AG04450 (cell line): ENCODE results near the gene C17orf50. TPM values are rescaled to one million over a fixed set of nuclear protein-coding genes. Genes with fewer than 3 reads are reported as not detected.

Source experiments
- CTCF ChIA-PET: fragments of 300-600, 350-600 bp; formaldehyde crosslinking; extraction: SDS; loops from one replicate; lab custom pipeline; 2022; ENCODE audit warnings: antibody characterized with exemption, inconsistent platforms; lab: Charles Lee
- POLR2A ChIA-PET: fragments of 350-600 bp; formaldehyde crosslinking; extraction: SDS; loops from one replicate; lab custom pipeline; 2021; ENCODE audit warnings: antibody characterized with exemption, inconsistent platforms; lab: Yijun Ruan, JAX
- DNase-seq: peaks from one replicate; pipeline ENCODE4 v3.0.0-alpha.2; 2011; ENCODE audit warnings: low read depth, low spot score
- H3K27ac ChIP-seq: one replicate; pipeline ENCODE4 v1.5.1; 2012; ENCODE audit warnings: low read depth, low read length, control low read depth
- H3K27me3 ChIP-seq: one replicate; pipeline ENCODE4 v1.6.0; 2012; ENCODE audit warnings: low read length; ENCODE audit not compliant: control insufficient read depth, insufficient read depth
- H3K4me3 ChIP-seq: 2 replicates; pipeline ENCODE4 v1.5.1; 2011; ENCODE audit warnings: mild to moderate bottlenecking, low read depth, low read length, control low read depth
- H3K9me3 ChIP-seq: 2 replicates; pipeline ENCODE4 v1.5.1; 2012; ENCODE audit warnings: low read length; ENCODE audit not compliant: control insufficient read depth, insufficient read depth
- polyA plus RNA-seq: library from polyadenylated mRNA; depleted of rRNA; stranded (reverse); fragments of >200 nt; gene quantifications from 2 replicates; pipeline ENCODE4 v1.2.3, GENCODE V29; 2011
- TF ChIP-seq, protein P1 (sequence below): IDR thresholded peaks from 2 replicates; pipeline ENCODE4 v1.5.1; 2011; ENCODE audit warnings: low read depth, low read length, control low read depth, inconsistent platforms

C17orf50 gene
- polyA plus RNA-seq, 1 experiment = not detected

DNA sequence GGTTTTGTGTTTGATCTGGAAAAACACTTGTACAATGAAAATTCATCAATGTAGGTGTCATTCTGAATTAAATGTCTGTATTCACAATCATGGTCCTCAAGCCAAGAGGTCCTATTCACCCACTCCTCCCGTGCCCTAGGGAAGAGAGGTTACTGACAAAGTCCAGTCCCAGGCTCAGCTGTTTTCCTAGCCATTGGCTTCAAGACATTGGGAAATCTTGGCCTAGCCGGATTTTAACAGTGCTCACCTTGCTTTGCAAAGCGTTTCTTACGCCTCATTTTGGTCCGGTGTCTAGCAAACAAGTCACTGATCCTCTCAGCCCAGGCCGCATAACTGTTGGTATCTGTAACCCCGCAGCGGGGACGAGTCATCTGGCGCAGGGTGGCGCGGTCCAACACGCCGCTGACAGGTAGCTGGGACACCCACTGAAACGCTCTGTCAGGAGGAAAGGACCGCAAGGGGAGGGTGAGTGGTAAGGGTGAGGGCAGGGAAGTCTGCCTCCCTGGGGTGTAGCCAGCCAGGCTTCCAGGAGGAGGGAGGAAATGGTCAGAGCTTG is 18.0 kb downstream of the C17orf50 start:
- H3K9me3 ChIP-seq = no peaks in the 10 kb centered on the region; the same call in 1 of the 2 replicates
- ChIA-PET POLR2A (no interaction called here), CTCF (interaction anchor here (0.9 to 4.5 kb wide), 4 partner anchors 14 to 30 kb away, joined by 3 to 30 read pairs (median 9); partner anchors contain the start of gene TAF15)
- H3K4me3 ChIP-seq = no peak overlapping the region
- DNase-seq = no peak
- no peak overlapping the region for H3K27ac ChIP-seq
- H3K27me3 ChIP-seq = peaks cover 14% of the 10 kb centered on the region
- TF ChIP-seq, protein P1, sequence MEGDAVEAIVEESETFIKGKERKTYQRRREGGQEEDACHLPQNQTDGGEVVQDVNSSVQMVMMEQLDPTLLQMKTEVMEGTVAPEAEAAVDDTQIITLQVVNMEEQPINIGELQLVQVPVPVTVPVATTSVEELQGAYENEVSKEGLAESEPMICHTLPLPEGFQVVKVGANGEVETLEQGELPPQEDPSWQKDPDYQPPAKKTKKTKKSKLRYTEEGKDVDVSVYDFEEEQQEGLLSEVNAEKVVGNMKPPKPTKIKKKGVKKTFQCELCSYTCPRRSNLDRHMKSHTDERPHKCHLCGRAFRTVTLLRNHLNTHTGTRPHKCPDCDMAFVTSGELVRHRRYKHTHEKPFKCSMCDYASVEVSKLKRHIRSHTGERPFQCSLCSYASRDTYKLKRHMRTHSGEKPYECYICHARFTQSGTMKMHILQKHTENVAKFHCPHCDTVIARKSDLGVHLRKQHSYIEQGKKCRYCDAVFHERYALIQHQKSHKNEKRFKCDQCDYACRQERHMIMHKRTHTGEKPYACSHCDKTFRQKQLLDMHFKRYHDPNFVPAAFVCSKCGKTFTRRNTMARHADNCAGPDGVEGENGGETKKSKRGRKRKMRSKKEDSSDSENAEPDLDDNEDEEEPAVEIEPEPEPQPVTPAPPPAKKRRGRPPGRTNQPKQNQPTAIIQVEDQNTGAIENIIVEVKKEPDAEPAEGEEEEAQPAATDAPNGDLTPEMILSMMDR = no peak

DNA sequence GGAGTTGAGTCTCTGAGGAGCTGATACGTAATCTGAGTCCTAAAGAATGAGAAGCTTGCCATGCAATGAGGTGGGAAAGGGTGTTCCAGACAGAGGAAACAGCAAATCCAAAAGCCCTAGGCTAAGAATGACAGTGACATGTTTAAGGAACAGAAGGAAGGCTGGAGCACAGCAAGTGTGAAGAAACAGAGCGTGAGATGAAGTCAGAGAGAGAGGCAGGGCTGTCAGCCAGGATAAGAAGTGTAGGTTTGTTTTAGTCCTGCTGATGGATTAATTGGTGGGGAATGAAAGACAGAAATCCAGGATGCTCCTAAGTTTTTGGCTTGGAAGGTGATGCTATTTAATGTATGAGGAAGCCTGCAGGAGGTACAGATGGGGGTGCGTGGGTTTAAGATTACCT is 20.3 kb downstream of the C17orf50 start:
- Histone ChIP-seq H3K27ac (no peak overlapping the region), H3K27me3 (peaks cover 14% of the 10 kb centered on the region), H3K4me3 (no peak overlapping the region), H3K9me3 (no peaks in the 10 kb centered on the region; the same call in 1 of the 2 replicates)
- ChIA-PET POLR2A (interaction anchor here (0.7 kb wide), 1 partner anchor 1480 kb away, joined by 3 read pairs; no protein-coding TSS in a partner anchor), CTCF (interaction anchor here (0.9 to 4.5 kb wide), 5 partner anchors 14 to 34 kb away, joined by 3 to 30 read pairs (median 4); partner anchors contain the start of gene TAF15)
- no peak for DNase-seq
- TF ChIP-seq, protein P1 = no peak

DNA sequence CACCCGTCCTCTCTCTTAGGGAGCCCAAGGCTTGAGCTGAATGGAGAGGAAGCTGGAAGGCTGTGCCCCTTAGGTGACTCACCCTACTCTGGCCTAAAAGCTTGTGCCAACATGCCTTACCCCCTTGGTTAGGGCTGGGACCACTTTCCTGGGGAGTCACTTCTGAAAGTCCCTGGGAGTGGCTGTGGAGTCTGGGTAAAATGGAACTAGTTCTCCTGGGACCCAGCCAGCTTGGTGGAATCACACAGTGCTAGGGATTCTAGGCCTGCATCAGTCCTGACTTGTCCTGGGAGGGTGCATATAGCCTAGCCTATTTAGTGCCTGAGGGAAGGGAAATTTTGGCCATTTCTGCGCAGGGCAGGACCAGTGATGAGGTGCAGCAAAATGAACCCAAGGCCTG is 24.2 kb downstream of the C17orf50 start:
- POLR2A ChIA-PET = no interaction called here
- CTCF ChIA-PET = interaction anchor here (0.9 to 6.6 kb wide), 4 partner anchors 17 to 24 kb away, joined by 4 to 64 read pairs (median 12); no protein-coding TSS in a partner anchor

DNA sequence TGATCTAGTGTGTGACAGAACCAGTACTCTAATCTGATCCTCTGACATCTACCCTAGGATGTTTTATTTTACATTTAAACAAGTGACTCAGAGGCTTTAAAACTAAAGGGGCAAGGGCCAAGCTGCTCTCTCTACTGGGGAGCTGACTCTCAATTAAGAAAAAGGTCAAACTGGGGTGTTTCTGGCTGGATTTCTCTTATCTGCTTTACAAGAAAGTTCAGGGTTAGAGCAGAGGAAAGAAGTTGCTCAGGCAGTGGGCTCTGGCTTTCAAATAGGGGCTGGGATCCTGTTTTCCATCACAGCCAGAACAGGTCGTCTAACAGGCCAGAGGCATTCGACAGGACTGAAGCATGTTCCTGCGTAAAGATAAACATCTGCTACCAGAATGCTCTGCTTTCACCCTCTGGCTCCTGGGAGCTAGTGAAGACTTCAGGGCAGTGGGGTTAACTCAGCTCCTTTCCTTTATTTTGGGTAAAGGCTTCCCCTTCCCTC is 26.3 kb downstream of the C17orf50 start:
- no peak overlapping the region for H3K4me3 ChIP-seq
- TF ChIP-seq, protein P1 = no peak
- ChIA-PET POLR2A (interaction anchor here (1.0 kb wide), 1 partner anchor 30 kb away, joined by 3 read pairs; no protein-coding TSS in a partner anchor), CTCF (interaction anchor here (1.0 to 6.6 kb wide), 5 partner anchors 18 to 23 kb away, joined by 3 to 64 read pairs (median 7); partner anchors contain the start of gene TAF15)
- no peak overlapping the region for H3K27ac ChIP-seq
- peaks cover 6% of the 10 kb centered on the region for H3K27me3 ChIP-seq
- no peaks in the 10 kb centered on the region for H3K9me3 ChIP-seq
- no peak for DNase-seq

More for the DNA sequence above, 24.2 kb downstream of the C17orf50 start:
- Histone ChIP-seq H3K27me3 (peaks cover 5% of the 10 kb centered on the region), H3K9me3 (no peaks in the 10 kb centered on the region), H3K27ac (no peak overlapping the region), H3K4me3 (no peak overlapping the region)
- DNase-seq = no peak
- TF ChIP-seq, protein P1 = no peak
